Activated CD8-positive, alpha-beta T cell treated with anti-CD3 and anti-CD28 coated beads for 36 hours (primary cell): ENCODE results near the gene VPS54. TPM values are rescaled to one million over a fixed set of nuclear protein-coding genes. Genes with fewer than 3 reads are reported as not detected.
"Not testable (repeated sequence)": the region's sequence is repeated elsewhere in the genome, so short reads cannot be mapped to it uniquely, and the experiment has no call there.

Experiments used
- ATAC-seq: fragments of 200-7000 bp; cut with Tn5 transposase; one replicate; pipeline ENCODE4 v1.10.0; 2021; ENCODE audit warnings: mild to moderate bottlenecking, moderate library complexity
- CTCF ChIA-PET: fragments of 350-600 bp; sonication (Branson Sonifier 250); formaldehyde crosslinking; loops from one replicate; lab custom pipeline; 2021; ENCODE audit warnings: antibody characterized with exemption; lab: Charles Lee
- POLR2A ChIA-PET: fragments of 350-600 bp; sonication (Branson Sonifier 250); formaldehyde crosslinking; loops from one replicate; lab custom pipeline; 2021; ENCODE audit warnings: antibody characterized with exemption; lab: Charles Lee
- DNase-seq: peaks from one replicate; pipeline ENCODE4 v3.0.0-alpha.2; 2020
- H3K27ac Mint-ChIP-seq: one replicate; pipeline ENCODE4 v1.8.0; 2021; ENCODE audit warnings: mild to moderate bottlenecking, mixed read lengths
- H3K27me3 Mint-ChIP-seq: one replicate; pipeline ENCODE4 v1.8.0; 2021; ENCODE audit warnings: mixed read lengths
- H3K36me3 Mint-ChIP-seq: one replicate; pipeline ENCODE4 v1.8.0; 2021; ENCODE audit warnings: low read depth, mixed read lengths
- H3K4me1 Mint-ChIP-seq: one replicate; pipeline ENCODE4 v1.8.0; 2021; ENCODE audit warnings: low read depth, mixed read lengths
- H3K4me3 Mint-ChIP-seq: one replicate; pipeline ENCODE4 v1.8.0; 2021; ENCODE audit warnings: mild to moderate bottlenecking, moderate library complexity, mixed read lengths
- H3K9me3 Mint-ChIP-seq: one replicate; pipeline ENCODE4 v1.8.0; 2021; ENCODE audit warnings: mixed read lengths
- intact Hi-C: fragments of 100-400 bp; cut with micrococcal nuclease; formaldehyde crosslinking; loops from one replicate; pipeline ENCODE4 v1.10.0; 2022
- total RNA-seq, 2 experiments: library from RNA; stranded (reverse); gene quantifications; one replicate each; pipeline ENCODE4 v1.2.3, GENCODE V29; 2021
- TF ChIP-seq, protein P1 (sequence below): fragments of 200-600 bp; IDR thresholded peaks from one replicate; pipeline ENCODE4 v1.8.0; 2022; ENCODE audit warnings: antibody characterized with exemption, mild to moderate bottlenecking

Gene VPS54
- total RNA-seq, 2 experiments from 2014 or later, result 8.9 to 9.4 TPM

DNA sequence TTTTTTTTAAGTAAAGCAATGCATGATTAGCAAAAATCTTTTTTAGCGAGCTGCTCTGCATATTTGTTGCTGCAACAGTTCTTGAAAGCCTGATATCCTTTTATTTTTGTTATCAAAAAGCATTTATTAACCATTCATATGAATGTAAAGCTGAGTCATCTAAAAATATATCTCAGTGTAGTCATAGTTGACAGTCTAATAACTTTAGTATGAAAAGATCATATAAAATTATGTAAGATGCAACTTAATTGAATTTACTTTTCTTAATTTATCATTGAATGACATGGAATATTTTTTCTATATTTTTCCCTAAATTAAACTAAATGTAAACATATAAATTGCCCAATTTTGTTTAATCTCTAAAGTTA, 169.0 kb downstream of the VPS54 start:
- peaks cover 68% of the 10 kb centered on the region for H3K4me1 Mint-ChIP-seq
- TF ChIP-seq, protein P1, sequence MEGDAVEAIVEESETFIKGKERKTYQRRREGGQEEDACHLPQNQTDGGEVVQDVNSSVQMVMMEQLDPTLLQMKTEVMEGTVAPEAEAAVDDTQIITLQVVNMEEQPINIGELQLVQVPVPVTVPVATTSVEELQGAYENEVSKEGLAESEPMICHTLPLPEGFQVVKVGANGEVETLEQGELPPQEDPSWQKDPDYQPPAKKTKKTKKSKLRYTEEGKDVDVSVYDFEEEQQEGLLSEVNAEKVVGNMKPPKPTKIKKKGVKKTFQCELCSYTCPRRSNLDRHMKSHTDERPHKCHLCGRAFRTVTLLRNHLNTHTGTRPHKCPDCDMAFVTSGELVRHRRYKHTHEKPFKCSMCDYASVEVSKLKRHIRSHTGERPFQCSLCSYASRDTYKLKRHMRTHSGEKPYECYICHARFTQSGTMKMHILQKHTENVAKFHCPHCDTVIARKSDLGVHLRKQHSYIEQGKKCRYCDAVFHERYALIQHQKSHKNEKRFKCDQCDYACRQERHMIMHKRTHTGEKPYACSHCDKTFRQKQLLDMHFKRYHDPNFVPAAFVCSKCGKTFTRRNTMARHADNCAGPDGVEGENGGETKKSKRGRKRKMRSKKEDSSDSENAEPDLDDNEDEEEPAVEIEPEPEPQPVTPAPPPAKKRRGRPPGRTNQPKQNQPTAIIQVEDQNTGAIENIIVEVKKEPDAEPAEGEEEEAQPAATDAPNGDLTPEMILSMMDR, result no peak
- ATAC-seq (no peak), DNase-seq (no peak)
- CTCF ChIA-PET, result interaction anchor here (0.5 to 5.8 kb wide), 3 partner anchors 9 to 247 kb away, joined by 3 to 34 read pairs (median 3); partner anchors contain the start of gene UGP2
- H3K27ac Mint-ChIP-seq, result no peak overlapping the region
- POLR2A ChIA-PET, result interaction anchor here (8.0 kb wide), 1 partner anchor 8 kb away, joined by 58 read pairs; the partner anchor contains the start of gene UGP2
- intact Hi-C loops, result no loop called here
- H3K27me3 Mint-ChIP-seq, result no peaks in the 10 kb centered on the region
- H3K4me3 Mint-ChIP-seq, result no peak overlapping the region
- H3K9me3 Mint-ChIP-seq, result peaks cover 8% of the 10 kb centered on the region
- peaks cover 20% of the 10 kb centered on the region for H3K36me3 Mint-ChIP-seq

DNA sequence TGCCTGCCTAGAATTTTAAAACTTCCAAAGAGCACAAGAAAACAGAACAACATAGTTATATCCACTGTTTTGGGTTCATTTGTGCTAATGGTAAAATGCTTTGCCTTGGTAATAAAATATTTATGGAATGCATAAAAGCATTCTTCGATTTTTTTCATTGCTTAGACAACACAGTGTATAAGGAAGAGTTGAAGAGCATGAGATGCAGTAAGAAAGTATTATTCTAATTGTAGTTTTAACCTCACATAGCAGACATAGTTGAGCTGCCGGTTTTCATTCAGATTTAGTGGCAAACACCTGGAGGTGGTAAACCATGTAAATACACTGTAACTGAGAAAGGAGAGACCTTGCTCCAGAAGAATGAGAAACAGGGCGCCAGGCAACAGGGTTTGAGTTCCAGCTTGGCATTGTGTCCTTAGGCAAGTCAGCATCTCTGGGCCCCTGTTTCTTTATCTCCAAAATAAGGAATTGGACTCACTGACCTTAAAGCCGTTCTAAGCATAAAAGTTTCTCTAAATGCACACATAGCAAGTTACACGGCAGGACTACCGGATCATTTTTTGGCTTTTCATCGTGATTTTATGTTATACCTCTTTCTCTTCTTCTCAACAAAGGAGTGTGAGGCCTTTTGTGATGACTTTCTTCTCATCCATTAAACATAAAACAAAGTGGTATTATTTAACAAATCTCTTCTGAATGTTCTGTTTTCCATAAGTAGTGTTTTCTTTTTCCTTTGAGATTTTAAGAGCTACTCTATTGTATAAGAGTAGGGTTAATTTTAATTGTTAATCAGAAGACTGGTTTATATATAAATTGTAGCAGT, 169.6 kb downstream of the VPS54 start:
- POLR2A ChIA-PET, result interaction anchor here (1.3 to 8.0 kb wide), 2 partner anchors 7 to 261 kb away, joined by 3 to 58 read pairs; partner anchors contain the start of genes MDH1, UGP2 and WDPCP
- TF ChIP-seq, protein P1, result no peak
- DNase-seq, result no peak
- ATAC-seq, result no peak
- peaks cover 20% of the 10 kb centered on the region for H3K36me3 Mint-ChIP-seq
- peaks cover 8% of the 10 kb centered on the region for H3K9me3 Mint-ChIP-seq
- H3K4me1 Mint-ChIP-seq, result peaks cover 71% of the 10 kb centered on the region
- intact Hi-C loops, result loop anchor here (10.0 kb wide), 2 partner anchors 265 to 475 kb away; partner anchors contain the start of genes MDH1 and WDPCP
- H3K27me3 Mint-ChIP-seq, result no peaks in the 10 kb centered on the region
- no peak overlapping the region for H3K4me3 Mint-ChIP-seq
- H3K27ac Mint-ChIP-seq, result peak overlapping the region; percentile 38
- CTCF ChIA-PET, result interaction anchor here (0.9 to 5.8 kb wide), 3 partner anchors 8 to 11 kb away, joined by 3 to 34 read pairs (median 3); partner anchors contain the start of gene UGP2

DNA sequence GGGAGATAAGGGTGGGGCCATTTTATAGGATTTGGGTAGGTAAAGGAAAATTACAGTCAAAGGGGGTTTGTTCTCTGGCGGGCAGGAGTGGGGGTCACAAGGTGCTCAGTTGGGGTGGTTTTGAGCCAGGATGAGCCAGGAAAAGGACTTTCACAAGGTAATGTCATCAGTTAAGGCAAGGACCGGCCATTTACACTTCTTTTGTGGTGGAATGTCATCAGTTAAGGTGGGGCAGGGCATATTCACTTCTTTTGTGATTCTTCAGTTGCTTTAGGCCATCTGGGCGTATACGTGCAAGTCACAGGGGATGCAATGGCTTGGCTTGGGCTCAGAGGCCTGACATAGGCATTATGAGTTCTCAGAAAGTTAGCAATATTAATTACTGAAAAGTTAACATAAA, 171.7 kb downstream of the VPS54 start:
- intact Hi-C loops, result loop anchor here (10.0 kb wide), 2 partner anchors 263 to 477 kb away; partner anchors contain the start of genes MDH1 and WDPCP
- H3K27me3 Mint-ChIP-seq, H3K27ac Mint-ChIP-seq, ATAC-seq, H3K4me3 Mint-ChIP-seq, DNase-seq, H3K9me3 Mint-ChIP-seq, POLR2A ChIA-PET: not testable (repeated sequence)
- peaks cover 70% of the 10 kb centered on the region for H3K4me1 Mint-ChIP-seq
- CTCF ChIA-PET, result interaction anchor here (8.0 kb wide), 1 partner anchor 13 kb away, joined by 51 read pairs; no protein-coding TSS in a partner anchor
- peaks cover 26% of the 10 kb centered on the region for H3K36me3 Mint-ChIP-seq

DNA sequence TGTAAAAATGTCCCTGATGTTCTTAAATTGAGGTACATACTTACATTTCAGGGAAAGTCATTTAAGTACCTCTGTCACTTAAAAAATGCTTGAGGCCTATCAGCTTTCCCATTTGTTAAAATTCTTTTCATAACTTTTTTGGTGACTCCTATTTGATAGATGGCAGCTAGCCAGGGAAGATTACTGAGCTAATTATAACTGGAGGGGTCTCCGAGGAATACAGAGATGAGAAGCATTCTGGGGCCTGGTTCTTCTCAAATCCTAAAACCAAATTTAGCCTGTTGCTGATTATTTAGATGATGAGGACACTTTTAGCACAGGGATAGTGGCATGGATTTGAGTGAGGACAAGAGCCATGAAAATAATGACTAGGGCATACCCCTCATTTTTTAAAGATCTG, 172.7 kb downstream of the VPS54 start:
- intact Hi-C loops, result loop anchor here (10.0 kb wide), 2 partner anchors 262 to 478 kb away; partner anchors contain the start of genes MDH1 and WDPCP
- H3K4me3 Mint-ChIP-seq, result no peak overlapping the region
- no peaks in the 10 kb centered on the region for H3K27me3 Mint-ChIP-seq
- peaks cover 34% of the 10 kb centered on the region for H3K36me3 Mint-ChIP-seq
- TF ChIP-seq, protein P1, result no peak
- POLR2A ChIA-PET, result interaction anchor here (1.1 kb wide), 1 partner anchor 36 kb away, joined by 3 read pairs; no protein-coding TSS in a partner anchor
- H3K27ac Mint-ChIP-seq, result no peak overlapping the region
- CTCF ChIA-PET, result interaction anchor here (1.1 to 8.0 kb wide), 3 partner anchors 9 to 14 kb away, joined by 4 to 51 read pairs (median 8); no protein-coding TSS in a partner anchor
- H3K4me1 Mint-ChIP-seq, result peaks cover 63% of the 10 kb centered on the region
- H3K9me3 Mint-ChIP-seq, result peaks cover 6% of the 10 kb centered on the region
- no peak for DNase-seq
- ATAC-seq, result no peak

DNA sequence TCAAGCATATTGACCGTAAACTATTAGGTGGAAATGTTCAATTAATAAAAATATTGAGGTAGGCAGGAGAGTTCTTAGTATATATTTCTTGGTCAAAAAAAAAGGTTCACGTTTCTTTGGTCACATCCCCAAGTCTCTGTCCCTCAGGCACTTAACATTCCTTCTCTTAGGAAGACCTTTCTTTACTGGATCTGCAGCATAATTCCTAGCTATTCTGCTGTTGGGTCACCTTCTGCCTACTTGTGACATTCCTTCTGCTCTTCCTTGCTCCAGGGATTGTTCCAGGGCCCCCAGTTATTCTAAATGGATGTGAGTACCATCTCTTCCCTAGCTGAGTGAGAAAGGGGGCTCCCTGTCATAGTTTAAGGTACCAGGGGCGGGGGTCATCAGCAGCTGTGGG, 173.4 kb downstream of the VPS54 start:
- Mint-ChIP-seq H3K4me1 (peaks cover 58% of the 10 kb centered on the region), H3K4me3 (no peak overlapping the region), H3K36me3 (peaks cover 34% of the 10 kb centered on the region), H3K27ac (no peak overlapping the region), H3K27me3 (no peaks in the 10 kb centered on the region), H3K9me3 (peaks cover 6% of the 10 kb centered on the region)
- ChIA-PET POLR2A (interaction anchor here (0.6 to 1.1 kb wide), 2 partner anchors 37 to 1975 kb away, joined by 3 read pairs; no protein-coding TSS in a partner anchor), CTCF (interaction anchor here (0.6 to 8.0 kb wide), 4 partner anchors 10 to 219 kb away, joined by 3 to 51 read pairs (median 6); no protein-coding TSS in a partner anchor)
- TF ChIP-seq, protein P1, result no peak
- intact Hi-C loops, result loop anchor here (10.0 kb wide), 2 partner anchors 261 to 479 kb away; partner anchors contain the start of genes MDH1 and WDPCP
- ATAC-seq, result no peak
- no peak for DNase-seq
